ENCODE measurements around the gene PPCS.
A peak's percentile ranks its signal among the peaks of the same experiment; 100 is the strongest.

The PPCS gene

GRCh38 chr1:42456010-42456753, at the start of gene PPCS, which contains the start of gene ZMYND12:
TSS of gene PPCS (plus strand) at chr1:42456543. CDS start at chr1:42456566, 23 bp downstream.
TSS of gene ZMYND12 (minus strand) at chr1:42456022. CDS start at chr1:42455997, 25 bp downstream.
- peak; percentile 60 to 68 for DNase-seq (ENCODE audit: low read depth in 2 of 2)

- no peak for DNase-seq (ENCODE audit: low read depth in 2 of 2)
Observed at GRCh38 chr1:42414551-42415496, 41.5 kb upstream of the PPCS start.

- no peak for DNase-seq (ENCODE audit: low read depth in 2 of 2)
Observed at GRCh38 chr1:42417166-42417565, 39.2 kb upstream of the PPCS start.

- no peak for DNase-seq (ENCODE audit: low read depth in 2 of 2)
Observed at GRCh38 chr1:42418516-42418915, 37.8 kb upstream of the PPCS start.

GRCh38 chr1:42419126-42419821, 37.1 kb upstream of the PPCS start:
- no peak for DNase-seq (ENCODE audit: low read depth in 2 of 2)

GRCh38 chr1:42420121-42420520, 36.2 kb upstream of the PPCS start:
- DNase-seq (ENCODE audit: low read depth in 2 of 2), result no peak

GRCh38 chr1:42420911-42421585, 35.3 kb upstream of the PPCS start:
- peak; percentile 97 to 98 for DNase-seq (ENCODE audit: low read depth in 2 of 2)

GRCh38 chr1:42422737-42423136, 33.6 kb upstream of the PPCS start:
- no peak for DNase-seq (ENCODE audit: low read depth in 2 of 2)

GRCh38 chr1:42423681-42424080, 32.7 kb upstream of the PPCS start:
- DNase-seq (ENCODE audit: low read depth in 2 of 2), result no peak

- DNase-seq (ENCODE audit: low read depth in 2 of 2), result no peak
Observed at GRCh38 chr1:42424201-42424600, 32.1 kb upstream of the PPCS start.

GRCh38 chr1:42427240-42427639, 29.1 kb upstream of the PPCS start:
- no peak for DNase-seq (ENCODE audit: low read depth in 2 of 2)

- no peak for DNase-seq (ENCODE audit: low read depth in 2 of 2)
Observed at GRCh38 chr1:42429603-42430002, 26.7 kb upstream of the PPCS start.

GRCh38 chr1:42430286-42431135, 25.8 kb upstream of the PPCS start:
- DNase-seq (ENCODE audit: low read depth in 2 of 2), result no peak

GRCh38 chr1:42431514-42431913, 24.8 kb upstream of the PPCS start:
- DNase-seq (ENCODE audit: low read depth in 2 of 2), result no peak

GRCh38 chr1:42432714-42433113, 23.6 kb upstream of the PPCS start:
- no peak for DNase-seq (ENCODE audit: low read depth in 2 of 2)

- DNase-seq (ENCODE audit: low read depth in 2 of 2), result no peak
Observed at GRCh38 chr1:42433369-42433768, 23.0 kb upstream of the PPCS start.

- DNase-seq (ENCODE audit: low read depth in 2 of 2), result no peak
Observed at GRCh38 chr1:42434340-42434739, 22.0 kb upstream of the PPCS start.

- peak in 1 of 2 experiments; percentile 49 for DNase-seq (ENCODE audit: low read depth in 2 of 2)
Observed at GRCh38 chr1:42439940-42440339, 16.4 kb upstream of the PPCS start.

- DNase-seq (ENCODE audit: low read depth in 2 of 2), result no peak
Observed at GRCh38 chr1:42442662-42443061, 13.7 kb upstream of the PPCS start.

GRCh38 chr1:42449256-42449655, 7.1 kb upstream of the PPCS start:
- DNase-seq (ENCODE audit: low read depth in 2 of 2), result no peak

- no peak for DNase-seq (ENCODE audit: low read depth in 2 of 2)
Observed at GRCh38 chr1:42450061-42450460, 6.3 kb upstream of the PPCS start.
